Smooth muscle cell (in vitro differentiated cells): ENCODE measurements around the gene TXNL4B. TPM values are rescaled to one million over a fixed set of nuclear protein-coding genes. Genes with fewer than 3 reads are reported as not detected.
"Not testable (repeated sequence)": the region's sequence is repeated elsewhere in the genome, so short reads cannot be mapped to it uniquely, and the experiment has no call there.

ENCODE experiments used
- DNase-seq: peaks from one replicate; lab custom pipeline; 2025; ENCODE audit not compliant: unreplicated experiment; lab: John Stamatoyannopoulos, UW
- H2AFZ ChIP-seq: fragments of 200-600 bp; sonication (generic); 2 replicates; pipeline ENCODE4 v1.6.0; 2016; ENCODE audit warnings: antibody characterized with exemption, low read depth, mild to moderate bottlenecking
- H3F3A ChIP-seq: fragments of 200-600 bp; sonication (generic); 2 replicates; pipeline ENCODE4 v1.6.0; 2017; ENCODE audit warnings: antibody characterized with exemption, low read depth
- H3K27ac ChIP-seq: fragments of 200-600 bp; sonication (generic); 2 replicates; pipeline ENCODE4 v1.5.1; 2016; ENCODE audit warnings: low read depth, mild to moderate bottlenecking
- H3K27me3 ChIP-seq: fragments of 200-600 bp; sonication (generic); 2 replicates; pipeline ENCODE4 v1.6.1; 2016; ENCODE audit warnings: low read depth, mild to moderate bottlenecking
- H3K36me3 ChIP-seq: fragments of 200-600 bp; sonication (generic); 2 replicates; pipeline ENCODE4 v1.5.1; 2016; ENCODE audit warnings: low read depth
- H3K4me1 ChIP-seq: fragments of 200-600 bp; sonication (generic); 2 replicates; pipeline ENCODE4 v1.5.1; 2016; ENCODE audit warnings: low read depth
- H3K4me2 ChIP-seq: fragments of 200-600 bp; sonication (generic); 2 replicates; pipeline ENCODE4 v1.6.0; 2016; ENCODE audit warnings: mild to moderate bottlenecking
- H3K4me3 ChIP-seq: fragments of 200-600 bp; sonication (generic); 2 replicates; pipeline ENCODE4 v1.5.1; 2016; ENCODE audit warnings: mild to moderate bottlenecking
- H3K79me2 ChIP-seq: fragments of 200-600 bp; sonication (generic); 2 replicates; pipeline ENCODE4 v1.6.0; 2016; ENCODE audit warnings: low read depth, mild to moderate bottlenecking
- H3K9ac ChIP-seq: fragments of 200-600 bp; sonication (generic); 2 replicates; pipeline ENCODE4 v1.6.0; 2016; ENCODE audit warnings: low read depth
- H3K9me3 ChIP-seq: fragments of 200-600 bp; sonication (generic); replicated peaks from 2 replicates; pipeline ENCODE4 v1.5.1; 2016; ENCODE audit warnings: low read depth
- H4K20me1 ChIP-seq: fragments of 200-600 bp; sonication (generic); 2 replicates; pipeline ENCODE4 v1.6.0; 2016; ENCODE audit warnings: low read depth
- CTCF ChIP-seq: fragments of 200-600 bp; sonication (generic); IDR thresholded peaks from 2 replicates; pipeline ENCODE4 v1.5.1; 2017; ENCODE audit warnings: borderline replicate concordance, mild to moderate bottlenecking, antibody characterized with exemption; ENCODE audit not compliant: insufficient read depth, poor library complexity, severe bottlenecking
- WGBS: methylation state at CpG from one replicate; pipeline ENCODE4 v1.1.7; 2016; ENCODE audit warnings: low lambda C conversion rate; 5-methylcytosine and 5-hydroxymethylcytosine counted together
- polyA plus RNA-seq: library from polyadenylated mRNA; unstranded; fragments of >200 nt; fragmentation: Nextera tagmentation; extraction: Ambion mirVana; gene quantifications from 2 replicates; pipeline ENCODE4 v1.2.1, GENCODE V29; 2016
- total RNA-seq: library from RNA; depleted of rRNA; stranded (reverse); fragments of >200 nt; gene quantifications from 2 replicates; pipeline ENCODE4 v1.2.3, GENCODE V29; 2014

The TXNL4B gene
- total and polyA plus RNA-seq, 2 experiments from 2014 or later, result 8.4 to 10.5 TPM

DNA sequence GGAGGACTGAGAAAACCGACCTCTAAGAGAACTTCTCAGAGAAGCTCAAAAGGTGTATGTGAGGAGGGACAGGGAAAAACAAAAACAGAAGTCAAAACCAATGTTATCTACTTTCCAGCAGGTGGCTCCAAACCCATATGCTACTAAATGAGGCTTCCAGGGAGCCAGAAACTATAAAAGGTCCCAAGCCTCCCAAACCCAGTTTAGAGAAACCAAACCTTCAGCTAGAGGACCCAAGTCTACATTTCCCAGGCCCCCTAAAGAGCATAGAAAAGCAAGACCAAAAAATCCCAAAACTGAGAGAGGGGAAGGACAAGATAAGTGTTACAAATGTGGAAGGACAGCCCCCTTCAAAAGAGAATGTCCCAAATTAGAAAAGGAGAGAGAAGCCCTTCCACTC, 26.7 kb downstream of the TXNL4B start:
- TF ChIP-seq CTCF, result peak; percentile 41
- Histone ChIP-seq H3K79me2 (no peaks in the 10 kb centered on the region), H3F3A (no peaks in the 10 kb centered on the region), H3K4me3 (no peak overlapping the region), H2AFZ (no peak overlapping the region), H3K36me3 (no peaks in the 10 kb centered on the region), H3K4me1 (no peaks in the 10 kb centered on the region), H3K9ac (no peak overlapping the region), H3K4me2 (no peak overlapping the region), H4K20me1 (no peaks in the 10 kb centered on the region), H3K27ac (no peak overlapping the region), H3K9me3 (no peaks in the 10 kb centered on the region), H3K27me3 (no peaks in the 10 kb centered on the region)
- DNase-seq, result no peak
- 5% methylated on average over 1 of the region's 1 CpG for WGBS

DNA sequence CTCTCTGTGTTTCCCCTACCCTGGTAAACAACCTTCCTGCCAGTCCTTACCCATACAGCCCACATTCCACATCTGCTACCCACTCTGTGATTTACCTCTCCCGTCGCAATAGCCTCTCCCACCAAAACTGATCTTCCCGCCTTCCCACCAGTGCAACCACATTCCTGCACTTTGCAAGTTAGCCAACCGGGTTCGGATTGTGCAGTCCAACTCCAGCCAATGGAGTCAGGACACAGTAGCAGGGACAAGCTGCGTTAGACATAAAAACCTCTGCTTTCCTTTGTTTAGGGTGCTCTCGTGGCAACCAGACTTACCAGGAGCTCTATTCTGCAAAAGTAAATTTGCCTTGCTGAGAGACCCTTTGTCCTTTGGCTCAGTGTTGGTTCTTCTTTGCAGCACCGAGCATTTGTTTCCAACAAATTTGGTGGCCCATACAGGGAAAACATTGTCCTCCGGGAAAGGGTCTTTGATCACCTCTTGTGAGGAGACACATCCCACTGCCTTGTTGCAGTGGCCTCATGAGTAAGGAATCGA, 29.0 kb downstream of the TXNL4B start:
- Histone ChIP-seq H3F3A (no peaks in the 10 kb centered on the region), H3K79me2 (no peaks in the 10 kb centered on the region), H3K4me1 (no peaks in the 10 kb centered on the region), H3K4me3 (no peak overlapping the region), H2AFZ (no peak overlapping the region), H3K9ac (no peak overlapping the region), H3K27me3 (peaks cover 2% of the 10 kb centered on the region), H3K9me3 (no peaks in the 10 kb centered on the region), H3K27ac (no peak overlapping the region), H4K20me1 (no peaks in the 10 kb centered on the region), H3K4me2 (no peak overlapping the region), H3K36me3 (no peaks in the 10 kb centered on the region)
- no peak for TF ChIP-seq CTCF
- DNase-seq, result no peak
- WGBS, result 90% methylated on average over 10 of the region's 10 CpGs

- H3K27ac ChIP-seq, result no peak overlapping the region
- H3F3A ChIP-seq, result no peaks in the 10 kb centered on the region
- no peaks in the 10 kb centered on the region for H3K4me1 ChIP-seq
- no peak overlapping the region for H3K4me3 ChIP-seq
- peaks cover 2% of the 10 kb centered on the region for H3K27me3 ChIP-seq
- H3K9ac ChIP-seq, result no peak overlapping the region
- no peaks in the 10 kb centered on the region for H3K36me3 ChIP-seq
- no peaks in the 10 kb centered on the region for H3K79me2 ChIP-seq
- no peaks in the 10 kb centered on the region for H3K9me3 ChIP-seq
- H3K4me2 ChIP-seq, result no peak overlapping the region
- no peak for DNase-seq
- 95% methylated on average over 1 of the region's 1 CpG for WGBS
- no peak overlapping the region for H2AFZ ChIP-seq
- no peak for TF ChIP-seq CTCF
- no peaks in the 10 kb centered on the region for H4K20me1 ChIP-seq
Observed at GRCh38 chr16:72061564-72061963, 31.9 kb downstream of the TXNL4B start.

DNA sequence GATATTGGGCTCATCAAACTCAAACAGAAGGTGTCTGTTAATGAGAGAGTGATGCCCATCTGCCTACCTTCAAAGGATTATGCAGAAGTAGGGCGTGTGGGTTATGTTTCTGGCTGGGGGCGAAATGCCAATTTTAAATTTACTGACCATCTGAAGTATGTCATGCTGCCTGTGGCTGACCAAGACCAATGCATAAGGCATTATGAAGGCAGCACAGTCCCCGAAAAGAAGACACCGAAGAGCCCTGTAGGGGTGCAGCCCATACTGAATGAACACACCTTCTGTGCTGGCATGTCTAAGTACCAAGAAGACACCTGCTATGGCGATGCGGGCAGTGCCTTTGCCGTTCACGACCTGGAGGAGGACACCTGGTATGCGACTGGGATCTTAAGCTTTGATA, 33.0 kb downstream of the TXNL4B start:
- H3K27ac ChIP-seq, result no peak overlapping the region
- no peak for TF ChIP-seq CTCF
- peaks cover 2% of the 10 kb centered on the region for H3K27me3 ChIP-seq
- H3K36me3 ChIP-seq, result no peaks in the 10 kb centered on the region
- H3K9ac ChIP-seq, result no peak overlapping the region
- H2AFZ ChIP-seq, result no peak overlapping the region
- no peaks in the 10 kb centered on the region for H3F3A ChIP-seq
- H3K4me1 ChIP-seq, result no peaks in the 10 kb centered on the region
- DNase-seq, result no peak
- no peak overlapping the region for H3K4me3 ChIP-seq
- WGBS, result 95% methylated on average over 9 of the region's 9 CpGs
- H3K9me3 ChIP-seq, result no peaks in the 10 kb centered on the region
- H3K79me2 ChIP-seq, result no peaks in the 10 kb centered on the region
- H3K4me2 ChIP-seq, result no peak overlapping the region
- no peaks in the 10 kb centered on the region for H4K20me1 ChIP-seq

GRCh38 chr16:72059060-72059459, 34.4 kb downstream of the TXNL4B start:
- H3F3A ChIP-seq, H3K36me3 ChIP-seq, H2AFZ ChIP-seq, H3K27ac ChIP-seq, H3K27me3 ChIP-seq, H3K9me3 ChIP-seq, H4K20me1 ChIP-seq, H3K4me2 ChIP-seq, H3K4me3 ChIP-seq, H3K79me2 ChIP-seq, H3K9ac ChIP-seq, H3K4me1 ChIP-seq, DNase-seq: not testable (repeated sequence)
- 92% methylated on average over 7 of the region's 7 CpGs for WGBS

- DNase-seq, H3K36me3 ChIP-seq, H3F3A ChIP-seq, H3K9me3 ChIP-seq, H3K27me3 ChIP-seq, H3K27ac ChIP-seq, H4K20me1 ChIP-seq, H3K9ac ChIP-seq, H3K4me2 ChIP-seq, H3K4me3 ChIP-seq, H2AFZ ChIP-seq, H3K4me1 ChIP-seq, H3K79me2 ChIP-seq: not testable (repeated sequence)
- WGBS, result 69% methylated on average over 1 of the region's 6 CpGs
Observed at GRCh38 chr16:72057313-72057712, 36.1 kb downstream of the TXNL4B start.
